Measurements from ENCODE around the gene MMP19.

- TF ChIP-seq, protein P1, sequence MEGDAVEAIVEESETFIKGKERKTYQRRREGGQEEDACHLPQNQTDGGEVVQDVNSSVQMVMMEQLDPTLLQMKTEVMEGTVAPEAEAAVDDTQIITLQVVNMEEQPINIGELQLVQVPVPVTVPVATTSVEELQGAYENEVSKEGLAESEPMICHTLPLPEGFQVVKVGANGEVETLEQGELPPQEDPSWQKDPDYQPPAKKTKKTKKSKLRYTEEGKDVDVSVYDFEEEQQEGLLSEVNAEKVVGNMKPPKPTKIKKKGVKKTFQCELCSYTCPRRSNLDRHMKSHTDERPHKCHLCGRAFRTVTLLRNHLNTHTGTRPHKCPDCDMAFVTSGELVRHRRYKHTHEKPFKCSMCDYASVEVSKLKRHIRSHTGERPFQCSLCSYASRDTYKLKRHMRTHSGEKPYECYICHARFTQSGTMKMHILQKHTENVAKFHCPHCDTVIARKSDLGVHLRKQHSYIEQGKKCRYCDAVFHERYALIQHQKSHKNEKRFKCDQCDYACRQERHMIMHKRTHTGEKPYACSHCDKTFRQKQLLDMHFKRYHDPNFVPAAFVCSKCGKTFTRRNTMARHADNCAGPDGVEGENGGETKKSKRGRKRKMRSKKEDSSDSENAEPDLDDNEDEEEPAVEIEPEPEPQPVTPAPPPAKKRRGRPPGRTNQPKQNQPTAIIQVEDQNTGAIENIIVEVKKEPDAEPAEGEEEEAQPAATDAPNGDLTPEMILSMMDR (IDR thresholded peaks at IDR 0.05) = no peak
- no peak for TF ChIP-seq EZH2 (IDR thresholded peaks at IDR 0.05)
- TF ChIP-seq EZH2phosphoT487 (IDR thresholded peaks at IDR 0.05) = no peak
Measured at GRCh38 chr12:55788546-55788945, 54.2 kb downstream of the MMP19 start.

All from neural progenitor cell (in vitro differentiated cells).